ENCODE results near the gene RXYLT1.

GRCh38 chr12:63816031-63816430 lies 36.3 kb downstream of the RXYLT1 start:
- TF ChIP-seq, protein P1, sequence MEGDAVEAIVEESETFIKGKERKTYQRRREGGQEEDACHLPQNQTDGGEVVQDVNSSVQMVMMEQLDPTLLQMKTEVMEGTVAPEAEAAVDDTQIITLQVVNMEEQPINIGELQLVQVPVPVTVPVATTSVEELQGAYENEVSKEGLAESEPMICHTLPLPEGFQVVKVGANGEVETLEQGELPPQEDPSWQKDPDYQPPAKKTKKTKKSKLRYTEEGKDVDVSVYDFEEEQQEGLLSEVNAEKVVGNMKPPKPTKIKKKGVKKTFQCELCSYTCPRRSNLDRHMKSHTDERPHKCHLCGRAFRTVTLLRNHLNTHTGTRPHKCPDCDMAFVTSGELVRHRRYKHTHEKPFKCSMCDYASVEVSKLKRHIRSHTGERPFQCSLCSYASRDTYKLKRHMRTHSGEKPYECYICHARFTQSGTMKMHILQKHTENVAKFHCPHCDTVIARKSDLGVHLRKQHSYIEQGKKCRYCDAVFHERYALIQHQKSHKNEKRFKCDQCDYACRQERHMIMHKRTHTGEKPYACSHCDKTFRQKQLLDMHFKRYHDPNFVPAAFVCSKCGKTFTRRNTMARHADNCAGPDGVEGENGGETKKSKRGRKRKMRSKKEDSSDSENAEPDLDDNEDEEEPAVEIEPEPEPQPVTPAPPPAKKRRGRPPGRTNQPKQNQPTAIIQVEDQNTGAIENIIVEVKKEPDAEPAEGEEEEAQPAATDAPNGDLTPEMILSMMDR (IDR thresholded peaks at IDR 0.05) = no peak
- TF ChIP-seq HOXB13 (CRISPR knock-in tag; IDR thresholded peaks at IDR 0.05; ENCODE audit: low read depth) (no peak), RFX5 (IDR thresholded peaks at IDR 0.05) (no peak), POLR2A (IDR thresholded peaks at IDR 0.05; ENCODE audit: low read length) (no peak), SMC3 (IDR thresholded peaks at IDR 0.05) (no peak), ESRRA (IDR thresholded peaks at IDR 0.05; ENCODE audit: borderline replicate concordance, low read length) (no peak), HOXA7 (CRISPR knock-in tag; IDR thresholded peaks at IDR 0.05) (no peak), RAD21 (conservative IDR thresholded peaks at IDR 0.05 in 1 of 2, IDR thresholded peaks at IDR 0.05 in 1 of 2) (no peak), NR3C1 (IDR thresholded peaks at IDR 0.05) (no peak), KDM1A (IDR thresholded peaks at IDR 0.05; ENCODE audit: low read depth) (no peak), CBX2 (IDR thresholded peaks at IDR 0.05; ENCODE audit: borderline replicate concordance, low read depth) (no peak)
- TF ChIP-seq, protein P2, sequence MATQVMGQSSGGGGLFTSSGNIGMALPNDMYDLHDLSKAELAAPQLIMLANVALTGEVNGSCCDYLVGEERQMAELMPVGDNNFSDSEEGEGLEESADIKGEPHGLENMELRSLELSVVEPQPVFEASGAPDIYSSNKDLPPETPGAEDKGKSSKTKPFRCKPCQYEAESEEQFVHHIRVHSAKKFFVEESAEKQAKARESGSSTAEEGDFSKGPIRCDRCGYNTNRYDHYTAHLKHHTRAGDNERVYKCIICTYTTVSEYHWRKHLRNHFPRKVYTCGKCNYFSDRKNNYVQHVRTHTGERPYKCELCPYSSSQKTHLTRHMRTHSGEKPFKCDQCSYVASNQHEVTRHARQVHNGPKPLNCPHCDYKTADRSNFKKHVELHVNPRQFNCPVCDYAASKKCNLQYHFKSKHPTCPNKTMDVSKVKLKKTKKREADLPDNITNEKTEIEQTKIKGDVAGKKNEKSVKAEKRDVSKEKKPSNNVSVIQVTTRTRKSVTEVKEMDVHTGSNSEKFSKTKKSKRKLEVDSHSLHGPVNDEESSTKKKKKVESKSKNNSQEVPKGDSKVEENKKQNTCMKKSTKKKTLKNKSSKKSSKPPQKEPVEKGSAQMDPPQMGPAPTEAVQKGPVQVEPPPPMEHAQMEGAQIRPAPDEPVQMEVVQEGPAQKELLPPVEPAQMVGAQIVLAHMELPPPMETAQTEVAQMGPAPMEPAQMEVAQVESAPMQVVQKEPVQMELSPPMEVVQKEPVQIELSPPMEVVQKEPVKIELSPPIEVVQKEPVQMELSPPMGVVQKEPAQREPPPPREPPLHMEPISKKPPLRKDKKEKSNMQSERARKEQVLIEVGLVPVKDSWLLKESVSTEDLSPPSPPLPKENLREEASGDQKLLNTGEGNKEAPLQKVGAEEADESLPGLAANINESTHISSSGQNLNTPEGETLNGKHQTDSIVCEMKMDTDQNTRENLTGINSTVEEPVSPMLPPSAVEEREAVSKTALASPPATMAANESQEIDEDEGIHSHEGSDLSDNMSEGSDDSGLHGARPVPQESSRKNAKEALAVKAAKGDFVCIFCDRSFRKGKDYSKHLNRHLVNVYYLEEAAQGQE (IDR thresholded peaks at IDR 0.05) = no peak
- TF ChIP-seq, protein P3, sequence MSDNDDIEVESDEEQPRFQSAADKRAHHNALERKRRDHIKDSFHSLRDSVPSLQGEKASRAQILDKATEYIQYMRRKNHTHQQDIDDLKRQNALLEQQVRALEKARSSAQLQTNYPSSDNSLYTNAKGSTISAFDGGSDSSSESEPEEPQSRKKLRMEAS (IDR thresholded peaks at IDR 0.05) = no peak
- TF ChIP-seq, protein P4, sequence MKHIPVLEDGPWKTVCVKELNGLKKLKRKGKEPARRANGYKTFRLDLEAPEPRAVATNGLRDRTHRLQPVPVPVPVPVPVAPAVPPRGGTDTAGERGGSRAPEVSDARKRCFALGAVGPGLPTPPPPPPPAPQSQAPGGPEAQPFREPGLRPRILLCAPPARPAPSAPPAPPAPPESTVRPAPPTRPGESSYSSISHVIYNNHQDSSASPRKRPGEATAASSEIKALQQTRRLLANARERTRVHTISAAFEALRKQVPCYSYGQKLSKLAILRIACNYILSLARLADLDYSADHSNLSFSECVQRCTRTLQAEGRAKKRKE (CRISPR knock-in tag; IDR thresholded peaks at IDR 0.05; ENCODE audit: low read depth) = no peak

Measured in A549 (cell line).